ENCODE results near the gene DYSF. TPM values are rescaled to one million over a fixed set of nuclear protein-coding genes. Genes with fewer than 3 reads are reported as not detected.

DYSF gene
- total and polyA plus RNA-seq, 2 donors (not counting 1 experiment from before 2014, with no cell fraction given) = 0.17 to 0.43 TPM

DNA sequence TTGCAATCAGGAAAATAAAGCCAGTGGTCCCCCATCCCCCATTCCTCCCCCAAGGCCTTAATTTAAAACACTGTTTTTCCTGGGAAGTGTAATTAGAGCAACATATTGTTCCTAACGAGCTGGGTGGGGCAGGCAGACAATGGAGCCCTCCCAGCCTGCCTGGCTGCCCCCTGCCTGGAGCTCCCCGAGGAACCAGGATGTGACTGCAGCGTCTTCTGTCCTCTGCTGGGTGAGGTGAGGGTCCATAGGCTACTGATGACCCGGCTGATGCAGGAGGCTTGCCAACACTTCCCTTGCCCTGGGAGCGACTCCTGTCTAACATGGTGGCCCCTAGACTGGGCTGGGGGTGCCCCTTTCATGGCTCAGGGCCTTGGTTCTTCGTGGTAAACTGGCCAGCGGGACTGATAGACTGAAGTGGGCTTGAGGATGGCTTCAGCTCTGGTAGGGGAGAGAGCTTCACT lies 152.4 kb downstream of the DYSF start:
- Mint-ChIP-seq H3K9me3 (ENCODE audit: insufficient read depth) (no peaks in the 10 kb centered on the region), H3K27ac (no peak overlapping the region), H3K4me3 (no peak overlapping the region), H3K4me1 (no peaks in the 10 kb centered on the region), H3K27me3 (peaks cover 36% of the 10 kb centered on the region)
- Histone ChIP-seq H3K4me2 (replicated peaks; ENCODE audit: low read depth, low read length, poor library complexity, severe bottlenecking) (no peak overlapping the region), H3K27ac (ENCODE audit: low read length in 2 of 2) (no peak overlapping the region), H3K36me3 (replicated peaks in 1 of 2; ENCODE audit: control extremely low read depth in 1 of 2, control insufficient read depth in 1 of 2, extremely low read depth in 1 of 2, insufficient read depth in 2 of 2, low read length in 1 of 2) (no peaks in the 10 kb centered on the region), H3K9me3 (ENCODE audit: control extremely low read depth in 1 of 3, control insufficient read depth in 2 of 3, insufficient read depth in 1 of 3, low read length in 2 of 3) (peaks cover 0 to 3% (median 0%) of the 10 kb centered on the region in 3 donors), H3K4me3 (ENCODE audit: control extremely low read depth in 1 of 5, extremely low read depth in 1 of 5, insufficient read depth in 1 of 5, low read depth in 2 of 5, low read length in 4 of 5) (no peak overlapping the region), H4K20me1 (ENCODE audit: control insufficient read depth, insufficient read depth, low read length, poor library complexity, severe bottlenecking) (no peaks in the 10 kb centered on the region), H3K27me3 (replicated peaks in 1 of 4; ENCODE audit: control extremely low read depth in 1 of 4, control insufficient read depth in 3 of 4, insufficient read depth in 4 of 4, low read length in 3 of 4) (peaks cover 0 to 15% (median 0%) of the 10 kb centered on the region in 4 experiments), H3K9ac (ENCODE audit: low read length) (no peak overlapping the region), H3K79me2 (ENCODE audit: control insufficient read depth, insufficient read depth, low read length) (no peaks in the 10 kb centered on the region), H2AFZ (ENCODE audit: insufficient read depth, low read depth, low read length, poor library complexity, severe bottlenecking) (no peak overlapping the region), H3K4me1 (ENCODE audit: control insufficient read depth in 2 of 2, insufficient read depth in 2 of 2, low read length in 2 of 2) (no peaks in the 10 kb centered on the region)
- no peak for ATAC-seq (ENCODE audit: low read depth)
- intact Hi-C loops (cut with micrococcal nuclease) = no loop called here
- TF ChIP-seq, protein P1, sequence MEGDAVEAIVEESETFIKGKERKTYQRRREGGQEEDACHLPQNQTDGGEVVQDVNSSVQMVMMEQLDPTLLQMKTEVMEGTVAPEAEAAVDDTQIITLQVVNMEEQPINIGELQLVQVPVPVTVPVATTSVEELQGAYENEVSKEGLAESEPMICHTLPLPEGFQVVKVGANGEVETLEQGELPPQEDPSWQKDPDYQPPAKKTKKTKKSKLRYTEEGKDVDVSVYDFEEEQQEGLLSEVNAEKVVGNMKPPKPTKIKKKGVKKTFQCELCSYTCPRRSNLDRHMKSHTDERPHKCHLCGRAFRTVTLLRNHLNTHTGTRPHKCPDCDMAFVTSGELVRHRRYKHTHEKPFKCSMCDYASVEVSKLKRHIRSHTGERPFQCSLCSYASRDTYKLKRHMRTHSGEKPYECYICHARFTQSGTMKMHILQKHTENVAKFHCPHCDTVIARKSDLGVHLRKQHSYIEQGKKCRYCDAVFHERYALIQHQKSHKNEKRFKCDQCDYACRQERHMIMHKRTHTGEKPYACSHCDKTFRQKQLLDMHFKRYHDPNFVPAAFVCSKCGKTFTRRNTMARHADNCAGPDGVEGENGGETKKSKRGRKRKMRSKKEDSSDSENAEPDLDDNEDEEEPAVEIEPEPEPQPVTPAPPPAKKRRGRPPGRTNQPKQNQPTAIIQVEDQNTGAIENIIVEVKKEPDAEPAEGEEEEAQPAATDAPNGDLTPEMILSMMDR (IDR thresholded peaks at IDR 0.05) = no peak
- no peak for TF ChIP-seq EZH2 (IDR thresholded peaks at IDR 0.05; ENCODE audit: borderline replicate concordance, insufficient read depth, low read depth, low read length, poor library complexity, severe bottlenecking)
- ChIA-PET POLR2A (no interaction called here), CTCF (interaction anchor here (0.6 kb wide), 1 partner anchor 734 kb away, joined by 3 read pairs; no protein-coding TSS in a partner anchor)
- 78% methylated on average over 7 of the region's 7 CpGs for WGBS (ENCODE audit: insufficient coverage)
- no peak for DNase-seq

DNA sequence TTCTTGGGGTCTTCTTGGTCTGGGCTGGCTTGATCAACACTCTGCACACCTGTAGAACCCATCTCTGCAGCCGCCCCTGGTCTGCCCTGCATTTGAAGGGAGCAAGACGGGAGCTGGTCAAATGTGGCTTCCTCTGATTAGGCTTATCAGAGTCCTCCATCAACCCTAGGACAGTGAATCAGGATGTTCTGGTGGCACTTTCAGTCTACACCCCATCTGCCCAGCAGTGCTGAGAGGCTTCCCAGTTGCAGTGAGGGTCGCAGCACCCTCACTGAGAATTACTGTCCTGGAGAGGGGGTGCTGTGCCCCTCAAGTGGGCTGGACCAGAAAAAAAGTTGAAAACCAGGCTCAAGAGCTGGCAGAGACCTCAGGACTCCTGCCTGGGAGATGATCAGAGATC lies 152.9 kb downstream of the DYSF start:
- H3K36me3 ChIP-seq (replicated peaks in 1 of 2; ENCODE audit: control extremely low read depth in 1 of 2, control insufficient read depth in 1 of 2, extremely low read depth in 1 of 2, insufficient read depth in 2 of 2, low read length in 1 of 2) = no peaks in the 10 kb centered on the region
- peaks cover 0 to 3% (median 0%) of the 10 kb centered on the region in 3 donors for H3K9me3 ChIP-seq (ENCODE audit: control extremely low read depth in 1 of 3, control insufficient read depth in 2 of 3, insufficient read depth in 1 of 3, low read length in 2 of 3)
- 61% methylated on average over 3 of the region's 3 CpGs for WGBS (ENCODE audit: insufficient coverage)
- H3K27ac ChIP-seq (ENCODE audit: low read length in 2 of 2) = no peak overlapping the region
- Mint-ChIP-seq H3K9me3 (ENCODE audit: insufficient read depth) (no peaks in the 10 kb centered on the region), H3K4me1 (no peaks in the 10 kb centered on the region), H3K4me3 (no peak overlapping the region), H3K27ac (no peak overlapping the region), H3K27me3 (peaks cover 32% of the 10 kb centered on the region)
- H3K9ac ChIP-seq (ENCODE audit: low read length) = no peak overlapping the region
- no peaks in the 10 kb centered on the region for H3K79me2 ChIP-seq (ENCODE audit: control insufficient read depth, insufficient read depth, low read length)
- no peaks in the 10 kb centered on the region for H4K20me1 ChIP-seq (ENCODE audit: control insufficient read depth, insufficient read depth, low read length, poor library complexity, severe bottlenecking)
- POLR2A ChIA-PET = no interaction called here
- intact Hi-C loops (cut with micrococcal nuclease) = no loop called here
- H3K4me3 ChIP-seq (ENCODE audit: control extremely low read depth in 1 of 5, extremely low read depth in 1 of 5, insufficient read depth in 1 of 5, low read depth in 2 of 5, low read length in 4 of 5) = no peak overlapping the region
- no peaks in the 10 kb centered on the region for H3K4me1 ChIP-seq (ENCODE audit: control insufficient read depth in 2 of 2, insufficient read depth in 2 of 2, low read length in 2 of 2)
- no peak overlapping the region for H3K4me2 ChIP-seq (replicated peaks; ENCODE audit: low read depth, low read length, poor library complexity, severe bottlenecking)
- no peak for ATAC-seq (ENCODE audit: low read depth)
- CTCF ChIA-PET = interaction anchor here (0.6 kb wide), 1 partner anchor 735 kb away, joined by 3 read pairs; no protein-coding TSS in a partner anchor
- no peak overlapping the region for H2AFZ ChIP-seq (ENCODE audit: insufficient read depth, low read depth, low read length, poor library complexity, severe bottlenecking)
- peaks cover 0 to 15% (median 0%) of the 10 kb centered on the region in 4 experiments for H3K27me3 ChIP-seq (replicated peaks in 1 of 4; ENCODE audit: control extremely low read depth in 1 of 4, control insufficient read depth in 3 of 4, insufficient read depth in 4 of 4, low read length in 3 of 4)
- DNase-seq = no peak
- TF ChIP-seq, protein P1 (IDR thresholded peaks at IDR 0.05) = no peak
- TF ChIP-seq EZH2 (IDR thresholded peaks at IDR 0.05; ENCODE audit: borderline replicate concordance, insufficient read depth, low read depth, low read length, poor library complexity, severe bottlenecking) = no peak

Data from B cell (primary cell).